GM10847 (cell line): ENCODE data around the gene UBE3D.

Experiments
- POLR2A ChIP-seq: IDR thresholded peaks from 2 replicates; pipeline ENCODE4 v1.6.1; 2011; ENCODE audit not compliant: insufficient read length; ENCODE audit errors: extremely low read depth

The UBE3D gene

GRCh38 chr6:82958551-82958950, 107.1 kb downstream of the UBE3D start:
- TF ChIP-seq POLR2A, result no peak

GRCh38 chr6:82957868-82958245, 107.8 kb downstream of the UBE3D start:
- no peak for TF ChIP-seq POLR2A

- no peak for TF ChIP-seq POLR2A
Observed at GRCh38 chr6:82957171-82957867, 108.3 kb downstream of the UBE3D start.

GRCh38 chr6:82955841-82956240, 109.8 kb downstream of the UBE3D start:
- no peak for TF ChIP-seq POLR2A

GRCh38 chr6:82954937-82955577, 110.6 kb downstream of the UBE3D start:
- TF ChIP-seq POLR2A, result no peak

GRCh38 chr6:82954356-82954755, 111.3 kb downstream of the UBE3D start:
- no peak for TF ChIP-seq POLR2A

- TF ChIP-seq POLR2A, result no peak
Observed at GRCh38 chr6:82953871-82954270, 111.8 kb downstream of the UBE3D start.

GRCh38 chr6:82951935-82952334, 113.7 kb downstream of the UBE3D start:
- no peak for TF ChIP-seq POLR2A

GRCh38 chr6:82951389-82951788, 114.3 kb downstream of the UBE3D start:
- no peak for TF ChIP-seq POLR2A

- no peak for TF ChIP-seq POLR2A
Observed at GRCh38 chr6:82924799-82925535, 140.7 kb downstream of the UBE3D start.

GRCh38 chr6:82921258-82921657, 144.4 kb downstream of the UBE3D start:
- no peak for TF ChIP-seq POLR2A

- TF ChIP-seq POLR2A, result no peak
Observed at GRCh38 chr6:82917346-82918064, 148.1 kb downstream of the UBE3D start.

GRCh38 chr6:82915666-82916065, 150.0 kb downstream of the UBE3D start:
- TF ChIP-seq POLR2A, result no peak

- TF ChIP-seq POLR2A, result no peak
Observed at GRCh38 chr6:82914511-82914910, 151.1 kb downstream of the UBE3D start.

- TF ChIP-seq POLR2A, result no peak
Observed at GRCh38 chr6:82910820-82911219, 154.8 kb downstream of the UBE3D start.

GRCh38 chr6:82910395-82910794, 155.2 kb downstream of the UBE3D start:
- TF ChIP-seq POLR2A, result no peak
